HepG2 (cell line): ENCODE measurements around the gene FAM89B. TPM values are rescaled to one million over a fixed set of nuclear protein-coding genes. Genes with fewer than 3 reads are reported as not detected.

Experiments
- EEA1 ChIP-seq: sonication (generic); formaldehyde crosslinking; IDR thresholded peaks from 2 replicates; pipeline ENCODE4 v1.5.1; 2020; ENCODE audit warnings: mild to moderate bottlenecking, missing genetic modification reagents, borderline replicate concordance
- FOXA1 ChIP-seq, 2 experiments: fragments of 450-650 bp in 1 of 2; sonication (generic) in 1 of 2; formaldehyde crosslinking in 1 of 2; IDR thresholded peaks; 2 replicates each; pipeline versions ENCODE4 v1.4.0 to v1.6.1; 2016 to 2020; ENCODE audit warnings: missing genetic modification reagents in 1 of 2
- HDAC1 ChIP-seq: sonication (generic); formaldehyde crosslinking; IDR thresholded peaks from 2 replicates; pipeline ENCODE4 v1.5.1; 2020; ENCODE audit warnings: mild to moderate bottlenecking, missing genetic modification reagents
- HHEX ChIP-seq: IDR thresholded peaks from 2 replicates; pipeline ENCODE4 v1.6.1; 2016; ENCODE audit warnings: control low read depth
- ISL2 ChIP-seq: sonication (generic); formaldehyde crosslinking; IDR thresholded peaks from 2 replicates; pipeline ENCODE4 v1.5.0; 2020; ENCODE audit warnings: missing genetic modification reagents
- NCOA2 ChIP-seq: sonication (generic); formaldehyde crosslinking; IDR thresholded peaks from 2 replicates; pipeline ENCODE4 v1.8.0; 2022; ENCODE audit warnings: inconsistent platforms
- POLR2G ChIP-seq: fragments of 200-400 bp; formaldehyde crosslinking; IDR thresholded peaks from 2 replicates; pipeline ENCODE4 v1.6.1; 2018; ENCODE audit warnings: mild to moderate bottlenecking, low read depth, low read length, moderate library complexity
- RBM39 ChIP-seq: fragments of 200-400 bp; formaldehyde crosslinking; IDR thresholded peaks from one replicate; pipeline ENCODE4 v1.6.1; 2018; ENCODE audit warnings: antibody characterized with exemption, mild to moderate bottlenecking, low read depth, low read length; ENCODE audit not compliant: poor library complexity, severe bottlenecking
- RFXANK ChIP-seq: IDR thresholded peaks from 2 replicates; pipeline ENCODE4 v1.6.1; 2016
- SIX4 ChIP-seq: sonication (generic); formaldehyde crosslinking; IDR thresholded peaks from 2 replicates; pipeline ENCODE4 v1.4.0; 2020; ENCODE audit warnings: missing genetic modification reagents
- U2AF2 ChIP-seq: fragments of 200-400 bp; formaldehyde crosslinking; IDR thresholded peaks from 2 replicates; pipeline ENCODE4 v1.6.1; 2017; ENCODE audit warnings: low read depth, mild to moderate bottlenecking, low read length
- XBP1 ChIP-seq: sonication (generic); formaldehyde crosslinking; IDR thresholded peaks from 2 replicates; pipeline ENCODE4 v1.5.0; 2020; ENCODE audit warnings: missing genetic modification reagents
- ZNF772 ChIP-seq: sonication (generic); formaldehyde crosslinking; IDR thresholded peaks from 2 replicates; pipeline ENCODE4 v1.5.0; 2020; ENCODE audit warnings: mild to moderate bottlenecking, missing genetic modification reagents
- ZSCAN20 ChIP-seq: sonication (generic); formaldehyde crosslinking; IDR thresholded peaks from 2 replicates; pipeline ENCODE4 v1.4.0; 2020; ENCODE audit warnings: missing genetic modification reagents, mild to moderate bottlenecking, borderline replicate concordance
- ZSCAN30 ChIP-seq: sonication (generic); formaldehyde crosslinking; IDR thresholded peaks from 2 replicates; pipeline ENCODE4 v1.5.0; 2020; ENCODE audit warnings: mild to moderate bottlenecking, missing genetic modification reagents
- ZSCAN9 ChIP-seq: IDR thresholded peaks from 2 replicates; pipeline ENCODE4 v1.6.1; 2016; ENCODE audit warnings: borderline replicate concordance
- polyA plus RNA-seq, 8 experiments: library from polyadenylated mRNA; depleted of rRNA in 3 of 8; stranded (reverse) in 7 of 8; unstranded in 1 of 8; fragments of >200 nt; fragmentation: Illumina TruSeq in 4 of 8; extraction: Trizol in 4 of 8; gene quantifications; 2 replicates each; pipeline versions ENCODE4 v1.2.1 to v1.2.3, GENCODE V29; 2011 to 2016; ENCODE audit warnings: low read depth in 4 of 8, missing spikeins in 1 of 8, mixed read lengths in 1 of 8; ENCODE audit not compliant: insufficient read depth in 1 of 8
- total RNA-seq, 5 experiments: library from RNA; depleted of rRNA; stranded (reverse); fragments of >200 nt; fragmentation: Illumina TruSeq; extraction: Trizol; gene quantifications; 2 replicates each; pipeline ENCODE4 v1.2.3, GENCODE V29; 2016; ENCODE audit warnings: low read depth in 1 of 5
- TF ChIP-seq, protein P1 (sequence below): sonication (generic); formaldehyde crosslinking; IDR thresholded peaks from 2 replicates; pipeline ENCODE4 v1.9.0; 2022; ENCODE audit warnings: missing genetic modification reagents, mild to moderate bottlenecking, borderline replicate concordance
- TF ChIP-seq, protein P2 (sequence below): IDR thresholded peaks from 2 replicates; pipeline ENCODE4 v1.6.1; 2018; ENCODE audit warnings: missing genetic modification reagents, mild to moderate bottlenecking, missing compliant biosample characterization
- TF ChIP-seq, protein P3 (sequence below): sonication (generic); formaldehyde crosslinking; IDR thresholded peaks from 2 replicates; pipeline ENCODE4 v1.5.1; 2020; ENCODE audit warnings: missing genetic modification reagents, mild to moderate bottlenecking, borderline replicate concordance
- TF ChIP-seq, protein P4 (sequence below): sonication (generic); formaldehyde crosslinking; IDR thresholded peaks from 2 replicates; pipeline ENCODE4 v1.9.0; 2021; ENCODE audit warnings: missing genetic modification reagents, mild to moderate bottlenecking, borderline replicate concordance
- TF ChIP-seq, protein P5 (sequence below): sonication (generic); formaldehyde crosslinking; IDR thresholded peaks from 2 replicates; pipeline ENCODE4 v1.4.0; 2020; ENCODE audit warnings: missing genetic modification reagents

Gene FAM89B
- total and polyA plus RNA-seq, 2 of the 13 experiments (the other 11 are each of a cell fraction or from before 2014, with no cell fraction given) = 5.7 to 8.0 TPM

DNA sequence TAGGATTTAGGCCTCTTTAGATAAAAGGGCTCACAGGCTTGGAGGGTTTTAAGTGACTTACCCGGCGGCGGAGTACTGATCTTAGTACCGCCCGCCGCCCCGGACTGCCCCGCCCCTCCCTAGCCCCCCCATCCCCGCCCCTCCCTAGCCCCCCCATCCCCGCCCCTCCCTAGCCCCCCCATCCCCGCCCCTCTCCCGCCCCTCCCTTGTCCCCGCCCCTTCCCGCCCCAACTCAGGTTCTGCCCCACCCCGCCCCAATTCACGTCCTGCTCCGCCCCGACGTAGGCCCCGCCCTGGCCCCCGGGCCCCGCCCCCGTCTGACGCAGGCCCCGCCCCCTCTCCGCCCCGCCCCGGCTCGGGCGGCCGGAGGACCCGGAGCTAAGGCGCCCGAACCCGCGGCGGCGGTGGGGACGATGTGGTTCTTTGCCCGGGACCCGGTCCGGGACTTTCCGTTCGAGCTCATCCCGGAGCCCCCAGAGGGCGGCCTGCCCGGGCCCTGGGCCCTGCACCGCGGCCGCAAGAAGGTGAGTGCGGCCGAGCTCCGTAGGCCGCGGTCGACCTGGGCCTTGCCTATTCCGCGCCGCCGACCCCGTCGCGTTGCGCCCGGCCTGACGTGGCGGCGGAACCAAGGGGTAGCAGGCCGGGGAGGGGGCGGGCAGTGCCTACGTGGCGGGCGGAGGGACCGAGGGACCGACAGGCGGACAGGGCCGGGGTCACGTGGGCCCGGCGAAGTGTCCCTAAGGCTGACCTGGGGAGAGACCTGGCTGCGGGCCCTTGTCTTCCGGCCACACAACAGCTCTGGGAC lies 47.4 kb upstream of the FAM89B start, which contains the start of gene SCYL1 (continued):
- TF ChIP-seq, protein P1, sequence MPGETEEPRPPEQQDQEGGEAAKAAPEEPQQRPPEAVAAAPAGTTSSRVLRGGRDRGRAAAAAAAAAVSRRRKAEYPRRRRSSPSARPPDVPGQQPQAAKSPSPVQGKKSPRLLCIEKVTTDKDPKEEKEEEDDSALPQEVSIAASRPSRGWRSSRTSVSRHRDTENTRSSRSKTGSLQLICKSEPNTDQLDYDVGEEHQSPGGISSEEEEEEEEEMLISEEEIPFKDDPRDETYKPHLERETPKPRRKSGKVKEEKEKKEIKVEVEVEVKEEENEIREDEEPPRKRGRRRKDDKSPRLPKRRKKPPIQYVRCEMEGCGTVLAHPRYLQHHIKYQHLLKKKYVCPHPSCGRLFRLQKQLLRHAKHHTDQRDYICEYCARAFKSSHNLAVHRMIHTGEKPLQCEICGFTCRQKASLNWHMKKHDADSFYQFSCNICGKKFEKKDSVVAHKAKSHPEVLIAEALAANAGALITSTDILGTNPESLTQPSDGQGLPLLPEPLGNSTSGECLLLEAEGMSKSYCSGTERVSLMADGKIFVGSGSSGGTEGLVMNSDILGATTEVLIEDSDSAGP (CRISPR knock-in tag) = peak; percentile 40; the same call in 1 of the 2 replicates
- TF ChIP-seq, protein P2, sequence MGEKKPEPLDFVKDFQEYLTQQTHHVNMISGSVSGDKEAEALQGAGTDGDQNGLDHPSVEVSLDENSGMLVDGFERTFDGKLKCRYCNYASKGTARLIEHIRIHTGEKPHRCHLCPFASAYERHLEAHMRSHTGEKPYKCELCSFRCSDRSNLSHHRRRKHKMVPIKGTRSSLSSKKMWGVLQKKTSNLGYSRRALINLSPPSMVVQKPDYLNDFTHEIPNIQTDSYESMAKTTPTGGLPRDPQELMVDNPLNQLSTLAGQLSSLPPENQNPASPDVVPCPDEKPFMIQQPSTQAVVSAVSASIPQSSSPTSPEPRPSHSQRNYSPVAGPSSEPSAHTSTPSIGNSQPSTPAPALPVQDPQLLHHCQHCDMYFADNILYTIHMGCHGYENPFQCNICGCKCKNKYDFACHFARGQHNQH (CRISPR knock-in tag) = 0 out of 2 replicates have a peak, but pooled peaks have one; percentile 21
- TF ChIP-seq, protein P3, sequence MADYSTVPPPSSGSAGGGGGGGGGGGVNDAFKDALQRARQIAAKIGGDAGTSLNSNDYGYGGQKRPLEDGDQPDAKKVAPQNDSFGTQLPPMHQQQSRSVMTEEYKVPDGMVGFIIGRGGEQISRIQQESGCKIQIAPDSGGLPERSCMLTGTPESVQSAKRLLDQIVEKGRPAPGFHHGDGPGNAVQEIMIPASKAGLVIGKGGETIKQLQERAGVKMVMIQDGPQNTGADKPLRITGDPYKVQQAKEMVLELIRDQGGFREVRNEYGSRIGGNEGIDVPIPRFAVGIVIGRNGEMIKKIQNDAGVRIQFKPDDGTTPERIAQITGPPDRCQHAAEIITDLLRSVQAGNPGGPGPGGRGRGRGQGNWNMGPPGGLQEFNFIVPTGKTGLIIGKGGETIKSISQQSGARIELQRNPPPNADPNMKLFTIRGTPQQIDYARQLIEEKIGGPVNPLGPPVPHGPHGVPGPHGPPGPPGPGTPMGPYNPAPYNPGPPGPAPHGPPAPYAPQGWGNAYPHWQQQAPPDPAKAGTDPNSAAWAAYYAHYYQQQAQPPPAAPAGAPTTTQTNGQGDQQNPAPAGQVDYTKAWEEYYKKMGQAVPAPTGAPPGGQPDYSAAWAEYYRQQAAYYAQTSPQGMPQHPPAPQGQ = no peak
- TF ChIP-seq ZSCAN9 (CRISPR knock-in tag) (no peak), HHEX (no peak), SIX4 (CRISPR knock-in tag) (no peak), FOXA1 (IDR thresholded peaks at IDR 0.05) (no peak), FOXA1 (CRISPR knock-in tag; IDR thresholded peaks at IDR 0.05) (no peak), ZSCAN20 (CRISPR knock-in tag) (no peak; the same call in none of the 2 replicates), POLR2G (peak; percentile 63), XBP1 (CRISPR knock-in tag) (no peak), NCOA2 (CRISPR knock-in tag) (no peak; the same call in 1 of the 2 replicates), EEA1 (peak; percentile 46; the same call in 1 of the 2 replicates), RBM39 (no peak), U2AF2 (no peak), ZSCAN30 (CRISPR knock-in tag) (no peak), RFXANK (CRISPR knock-in tag) (no peak), ZNF772 (CRISPR knock-in tag) (peak; percentile 85; the same call in 1 of the 2 replicates), HDAC1 (peak; percentile 70), ISL2 (CRISPR knock-in tag) (peak; percentile 51)
- TF ChIP-seq, protein P4, sequence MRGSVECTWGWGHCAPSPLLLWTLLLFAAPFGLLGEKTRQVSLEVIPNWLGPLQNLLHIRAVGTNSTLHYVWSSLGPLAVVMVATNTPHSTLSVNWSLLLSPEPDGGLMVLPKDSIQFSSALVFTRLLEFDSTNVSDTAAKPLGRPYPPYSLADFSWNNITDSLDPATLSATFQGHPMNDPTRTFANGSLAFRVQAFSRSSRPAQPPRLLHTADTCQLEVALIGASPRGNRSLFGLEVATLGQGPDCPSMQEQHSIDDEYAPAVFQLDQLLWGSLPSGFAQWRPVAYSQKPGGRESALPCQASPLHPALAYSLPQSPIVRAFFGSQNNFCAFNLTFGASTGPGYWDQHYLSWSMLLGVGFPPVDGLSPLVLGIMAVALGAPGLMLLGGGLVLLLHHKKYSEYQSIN (CRISPR knock-in tag) = no peak
- TF ChIP-seq, protein P5, sequence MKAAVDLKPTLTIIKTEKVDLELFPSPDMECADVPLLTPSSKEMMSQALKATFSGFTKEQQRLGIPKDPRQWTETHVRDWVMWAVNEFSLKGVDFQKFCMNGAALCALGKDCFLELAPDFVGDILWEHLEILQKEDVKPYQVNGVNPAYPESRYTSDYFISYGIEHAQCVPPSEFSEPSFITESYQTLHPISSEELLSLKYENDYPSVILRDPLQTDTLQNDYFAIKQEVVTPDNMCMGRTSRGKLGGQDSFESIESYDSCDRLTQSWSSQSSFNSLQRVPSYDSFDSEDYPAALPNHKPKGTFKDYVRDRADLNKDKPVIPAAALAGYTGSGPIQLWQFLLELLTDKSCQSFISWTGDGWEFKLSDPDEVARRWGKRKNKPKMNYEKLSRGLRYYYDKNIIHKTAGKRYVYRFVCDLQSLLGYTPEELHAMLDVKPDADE (CRISPR knock-in tag) = no peak
